Skeletal muscle tissue (tissue), 4 donors: ENCODE data around the gene ARID1B. TPM values are rescaled to one million over a fixed set of nuclear protein-coding genes. Genes with fewer than 3 reads are reported as not detected.

Source experiments
- H3K27ac ChIP-seq: one replicate; pipeline ENCODE4 v1.7.0; 2013; ENCODE audit warnings: mild to moderate bottlenecking, low read depth, low read length, inconsistent platforms
- H3K27me3 ChIP-seq, 3 donors: one replicate each; pipeline ENCODE4 v1.7.0; 2013; ENCODE audit warnings: low read length in 3 of 3; ENCODE audit not compliant: control insufficient read depth in 3 of 3, insufficient read depth in 3 of 3
- H3K36me3 ChIP-seq, 3 donors: one replicate each; pipeline ENCODE4 v1.7.0; 2013; ENCODE audit warnings: low read length in 3 of 3; ENCODE audit not compliant: control insufficient read depth in 3 of 3, insufficient read depth in 3 of 3
- H3K4me1 ChIP-seq, 3 donors: one replicate each; pipeline ENCODE4 v1.7.0; 2013; ENCODE audit warnings: low read length in 3 of 3, mild to moderate bottlenecking in 3 of 3; ENCODE audit not compliant: control insufficient read depth in 3 of 3, insufficient read depth in 3 of 3
- H3K4me3 ChIP-seq, 3 donors: one replicate each; pipeline ENCODE4 v1.7.0; 2013; ENCODE audit warnings: low read length in 3 of 3
- H3K9ac ChIP-seq, 3 donors: one replicate each; pipeline ENCODE4 v1.7.0; 2013; ENCODE audit warnings: low read length in 3 of 3, mild to moderate bottlenecking in 3 of 3, moderate library complexity in 2 of 3, low read depth in 1 of 3
- H3K9me3 ChIP-seq, 3 donors: one replicate each; pipeline ENCODE4 v1.7.0; 2013; ENCODE audit warnings: low read length in 3 of 3; ENCODE audit not compliant: control insufficient read depth in 3 of 3
- total RNA-seq: library from RNA; depleted of rRNA; stranded (reverse); fragments of >200 nt; gene quantifications from one replicate; pipeline ENCODE4 v1.2.3, GENCODE V29; 2014
- donor health status: Osteomylitis.

Gene ARID1B
- total RNA-seq, 1 donor from 2014 or later: 73.6 TPM

- peaks cover 24 to 35% (median 28%) of the 10 kb centered on the region in 3 donors for H3K4me1 ChIP-seq
- H3K27ac ChIP-seq: no peak overlapping the region
- H3K9me3 ChIP-seq: no peaks in the 10 kb centered on the region
- no peak overlapping the region for H3K4me3 ChIP-seq
- H3K27me3 ChIP-seq: no peaks in the 10 kb centered on the region
- H3K9ac ChIP-seq: no peak overlapping the region
- no peaks in the 10 kb centered on the region for H3K36me3 ChIP-seq
These were observed 452.0 kb downstream of the ARID1B start for GRCh38 chr6:157229132-157229618.

GRCh38 chr6:157229713-157230112, 452.5 kb downstream of the ARID1B start:
- H3K27me3 ChIP-seq: peaks cover 0 to 2% (median 2%) of the 10 kb centered on the region in 3 donors

GRCh38 chr6:157230910-157231309, 453.7 kb downstream of the ARID1B start:
- Histone ChIP-seq H3K27ac (no peak overlapping the region), H3K9ac (no peak overlapping the region), H3K36me3 (no peaks in the 10 kb centered on the region), H3K4me1 (peaks cover 22 to 38% (median 33%) of the 10 kb centered on the region in 3 donors), H3K9me3 (no peaks in the 10 kb centered on the region), H3K27me3 (peaks cover 3 to 12% (median 10%) of the 10 kb centered on the region in 3 donors), H3K4me3 (no peak overlapping the region)

More at GRCh38 chr6:157229713-157230112, 452.5 kb downstream of the ARID1B start:
- Histone ChIP-seq H3K9me3 (no peaks in the 10 kb centered on the region), H3K4me1 (peaks cover 24 to 35% (median 30%) of the 10 kb centered on the region in 3 donors), H3K4me3 (no peak overlapping the region), H3K9ac (no peak overlapping the region), H3K36me3 (no peaks in the 10 kb centered on the region), H3K27ac (no peak overlapping the region)

- peaks cover 3 to 21% (median 13%) of the 10 kb centered on the region in 3 donors for H3K27me3 ChIP-seq
- H3K27ac ChIP-seq: no peak overlapping the region
- H3K36me3 ChIP-seq: no peaks in the 10 kb centered on the region
- no peak overlapping the region for H3K9ac ChIP-seq
- no peak overlapping the region for H3K4me3 ChIP-seq
- peaks cover 15 to 34% (median 31%) of the 10 kb centered on the region in 3 donors for H3K4me1 ChIP-seq
- no peaks in the 10 kb centered on the region for H3K9me3 ChIP-seq
These were observed 455.1 kb downstream of the ARID1B start for GRCh38 chr6:157232161-157232895.

GRCh38 chr6:157233156-157233555, 456.0 kb downstream of the ARID1B start:
- Histone ChIP-seq H3K4me1 (peaks cover 15 to 31% (median 27%) of the 10 kb centered on the region in 3 donors), H3K9ac (no peak overlapping the region), H3K27me3 (peaks cover 3 to 21% (median 13%) of the 10 kb centered on the region in 3 donors)

GRCh38 chr6:157233686-157234085, 456.5 kb downstream of the ARID1B start:
- no peak overlapping the region for H3K9ac ChIP-seq
- H3K4me1 ChIP-seq: peaks cover 15 to 31% (median 27%) of the 10 kb centered on the region in 3 donors
- H3K36me3 ChIP-seq: no peaks in the 10 kb centered on the region
- H3K4me3 ChIP-seq: no peak overlapping the region
- no peaks in the 10 kb centered on the region for H3K9me3 ChIP-seq
- peaks cover 3 to 21% (median 13%) of the 10 kb centered on the region in 3 donors for H3K27me3 ChIP-seq
- H3K27ac ChIP-seq: no peak overlapping the region

More at GRCh38 chr6:157233156-157233555, 456.0 kb downstream of the ARID1B start:
- no peaks in the 10 kb centered on the region for H3K36me3 ChIP-seq
- no peak overlapping the region for H3K27ac ChIP-seq
- no peak overlapping the region for H3K4me3 ChIP-seq
- H3K9me3 ChIP-seq: no peaks in the 10 kb centered on the region

- Histone ChIP-seq H3K36me3 (no peaks in the 10 kb centered on the region), H3K4me3 (peak overlapping the region; percentile 65 to 76 (median 76)), H3K27ac (no peak overlapping the region), H3K9me3 (no peaks in the 10 kb centered on the region), H3K9ac (peak overlapping the region; percentile 65 to 72 (median 70)), H3K27me3 (peaks cover 3 to 21% (median 13%) of the 10 kb centered on the region in 3 donors), H3K4me1 (peaks cover 29 to 45% (median 39%) of the 10 kb centered on the region in 3 donors)
These were observed 458.4 kb downstream of the ARID1B start for GRCh38 chr6:157235600-157236039.

- no peaks in the 10 kb centered on the region for H3K36me3 ChIP-seq
- peaks cover 3 to 21% (median 13%) of the 10 kb centered on the region in 3 donors for H3K27me3 ChIP-seq
- H3K4me1 ChIP-seq: peaks cover 34 to 50% (median 45%) of the 10 kb centered on the region in 3 donors
- H3K9me3 ChIP-seq: no peaks in the 10 kb centered on the region
- peak overlapping the region in 2 of 3 donors; percentile 70 to 72 for H3K9ac ChIP-seq
- no peak overlapping the region for H3K27ac ChIP-seq
- peak overlapping the region; percentile 65 to 76 (median 76) for H3K4me3 ChIP-seq
These were observed 459.0 kb downstream of the ARID1B start for GRCh38 chr6:157236040-157236725.

GRCh38 chr6:157238346-157238745, 461.2 kb downstream of the ARID1B start:
- Histone ChIP-seq H3K27ac (no peak overlapping the region), H3K36me3 (no peaks in the 10 kb centered on the region), H3K9me3 (no peaks in the 10 kb centered on the region), H3K9ac (no peak overlapping the region), H3K27me3 (peaks cover 3 to 21% (median 13%) of the 10 kb centered on the region in 3 donors), H3K4me3 (no peak overlapping the region), H3K4me1 (peaks cover 45 to 72% (median 54%) of the 10 kb centered on the region in 3 donors)
